ENCODE measurements around the gene CAMSAP2. TPM values are rescaled to one million over a fixed set of nuclear protein-coding genes. Genes with fewer than 3 reads are reported as not detected.
"Not testable (repeated sequence)": the region's sequence is repeated elsewhere in the genome, so short reads cannot be mapped to it uniquely, and the experiment has no call there.

The CAMSAP2 gene
- polyA plus RNA-seq, 3 donors from 2014 or later: 0.21 TPM; not detected in 2

DNA sequence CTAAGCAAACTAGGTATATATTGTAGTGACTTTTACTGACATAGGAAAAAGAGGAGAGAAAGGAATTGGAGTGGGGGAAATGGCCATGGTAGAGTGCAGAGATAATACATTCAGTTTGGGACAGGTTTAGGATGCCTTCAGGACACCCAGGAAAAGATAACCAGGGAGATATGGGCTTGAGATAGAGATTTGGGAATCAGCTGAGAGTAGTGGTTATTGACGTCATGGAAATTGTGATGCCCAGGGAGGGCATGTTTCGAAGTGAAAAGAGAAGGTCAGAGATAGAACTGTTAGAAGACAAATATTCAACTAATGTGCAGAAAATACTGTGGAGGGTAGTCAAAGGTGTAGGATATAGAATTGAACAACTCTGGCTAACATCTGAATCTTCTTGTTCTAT is 40.6 kb downstream of the CAMSAP2 start:
- Mint-ChIP-seq H3K4me1 (no peaks in the 10 kb centered on the region), H3K27ac (no peak overlapping the region), H3K27me3 (ENCODE audit: low read depth in 3 of 3) (peaks cover 2 to 3% (median 3%) of the 10 kb centered on the region in 3 donors), H3K4me3 (no peak overlapping the region), H3K36me3 (no peaks in the 10 kb centered on the region), H3K9me3 (peaks cover 0 to 2% (median 0%) of the 10 kb centered on the region in 6 donors)
- no peak for DNase-seq

DNA sequence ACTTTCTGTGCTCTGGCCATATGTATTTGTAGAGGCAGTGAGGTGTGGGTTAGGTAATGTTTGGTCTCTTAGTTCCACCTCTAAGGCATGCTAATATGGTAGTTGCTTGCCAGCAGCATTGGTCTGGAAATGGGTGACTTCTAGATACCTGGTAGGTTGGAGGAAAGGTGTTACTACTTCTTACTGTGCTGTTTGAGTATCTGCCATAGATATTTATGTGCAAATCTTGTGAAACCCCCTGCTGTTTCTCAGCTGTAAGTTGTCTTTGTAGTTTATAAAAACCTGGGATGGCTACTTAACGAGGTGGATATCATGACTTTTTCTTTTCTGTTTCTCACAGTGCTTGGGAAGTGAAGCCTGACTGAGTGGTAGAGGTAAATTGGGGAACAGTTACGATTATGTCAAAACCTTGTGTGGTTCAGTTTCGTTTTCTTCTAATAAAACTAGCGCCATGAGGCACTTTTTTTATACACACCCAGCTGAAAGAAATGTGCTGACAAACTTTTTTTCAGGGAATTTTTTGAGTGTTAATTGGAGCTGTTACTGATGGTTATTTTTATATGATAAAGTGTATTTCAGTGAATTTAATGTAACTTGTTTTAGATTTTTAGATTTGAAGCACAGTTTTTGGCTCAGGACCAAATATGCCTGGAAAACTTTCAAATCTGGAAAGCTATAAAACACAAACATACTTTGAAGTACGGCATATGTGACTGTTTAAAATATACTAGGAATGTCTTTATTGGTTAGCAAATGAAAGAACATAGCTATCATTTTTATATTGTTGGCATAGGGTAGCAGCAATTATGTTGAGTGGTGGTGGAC is 42.1 kb downstream of the CAMSAP2 start:
- peaks cover 1 to 5% (median 2%) of the 10 kb centered on the region in 3 donors for H3K27me3 Mint-ChIP-seq (ENCODE audit: low read depth in 3 of 3)
- peaks cover 0 to 2% (median 0%) of the 10 kb centered on the region in 6 donors for H3K9me3 Mint-ChIP-seq
- no peaks in the 10 kb centered on the region for H3K36me3 Mint-ChIP-seq
- no peak overlapping the region for H3K27ac Mint-ChIP-seq
- no peak for DNase-seq
- no peaks in the 10 kb centered on the region for H3K4me1 Mint-ChIP-seq
- peak overlapping the region in 1 of 5 donors; percentile 9 for H3K4me3 Mint-ChIP-seq

DNA sequence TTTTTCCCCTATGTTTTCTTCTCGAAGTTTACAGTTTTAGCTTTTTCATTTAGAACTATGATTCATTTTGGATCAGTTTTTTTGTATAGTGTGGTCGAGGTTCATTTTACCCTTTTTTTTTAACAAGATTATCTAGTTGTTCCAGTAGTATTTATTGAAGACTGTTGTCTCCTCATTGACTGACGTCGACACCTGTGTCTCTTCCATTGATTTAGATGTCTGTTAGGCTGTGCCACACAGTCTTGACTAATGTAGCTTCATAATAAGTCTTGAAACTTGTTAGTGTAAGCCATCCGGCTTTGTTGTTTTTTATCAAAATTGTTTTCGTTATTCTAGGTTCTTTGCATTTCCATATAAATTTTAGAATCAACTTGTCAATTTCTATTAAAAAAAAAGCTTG is 45.2 kb downstream of the CAMSAP2 start:
- Mint-ChIP-seq H3K36me3 (no peaks in the 10 kb centered on the region), H3K9me3 (peaks cover 0 to 2% (median 0%) of the 10 kb centered on the region in 6 donors), H3K4me1 (no peaks in the 10 kb centered on the region), H3K27ac (no peak overlapping the region), H3K27me3 (ENCODE audit: low read depth in 3 of 3) (peaks cover 1 to 10% (median 2%) of the 10 kb centered on the region in 3 donors), H3K4me3 (no peak overlapping the region)
- DNase-seq: no peak

DNA sequence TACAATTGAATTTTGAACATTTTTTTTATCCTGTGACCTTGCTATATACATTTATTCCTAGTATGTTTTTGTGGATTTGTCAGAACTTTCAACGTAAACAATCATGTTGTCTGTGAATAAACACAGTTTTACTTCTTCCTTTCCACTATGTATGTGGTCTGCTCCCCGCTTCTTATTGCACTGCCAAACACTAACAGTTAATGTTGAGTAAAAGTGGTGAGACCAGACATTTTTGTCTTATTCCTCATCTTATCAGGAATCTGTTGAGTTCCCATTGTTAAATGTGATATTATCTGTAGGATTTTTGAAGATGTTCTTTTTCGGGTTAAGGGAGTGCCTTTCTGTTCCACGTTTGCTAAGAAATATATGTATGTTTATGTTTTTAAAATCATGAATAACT is 45.9 kb downstream of the CAMSAP2 start:
- no peak for DNase-seq
- no peak overlapping the region for H3K4me3 Mint-ChIP-seq
- no peaks in the 10 kb centered on the region for H3K36me3 Mint-ChIP-seq
- H3K9me3 Mint-ChIP-seq: peaks cover 0 to 2% (median 0%) of the 10 kb centered on the region in 6 donors
- H3K27ac Mint-ChIP-seq: no peak overlapping the region
- H3K27me3 Mint-ChIP-seq (ENCODE audit: low read depth in 3 of 3): peaks cover 1 to 10% (median 2%) of the 10 kb centered on the region in 3 donors
- no peaks in the 10 kb centered on the region for H3K4me1 Mint-ChIP-seq

DNA sequence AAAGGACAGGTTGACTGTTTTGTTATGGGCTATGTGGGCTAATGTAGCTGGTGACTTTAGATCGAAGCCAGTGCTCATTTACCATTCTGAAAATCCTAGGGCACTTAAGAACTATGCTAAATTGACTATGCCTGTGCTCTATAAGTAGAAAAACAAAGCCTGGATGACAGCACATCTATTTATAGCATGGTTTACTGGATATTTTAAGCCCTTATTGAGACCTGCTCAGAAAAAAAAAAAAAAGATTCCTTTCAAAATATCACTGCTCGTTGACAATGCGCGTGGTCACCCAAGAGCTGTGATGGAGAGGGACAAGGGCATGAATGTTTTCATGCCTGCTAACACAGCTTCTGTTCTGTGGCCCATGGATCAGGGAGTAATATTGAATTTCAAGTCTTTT is 48.1 kb downstream of the CAMSAP2 start:
- DNase-seq: no peak
- Mint-ChIP-seq H3K27me3 (ENCODE audit: low read depth in 3 of 3) (peaks cover 0 to 10% (median 0%) of the 10 kb centered on the region in 3 donors), H3K36me3 (no peaks in the 10 kb centered on the region), H3K27ac (no peak overlapping the region), H3K4me1 (no peaks in the 10 kb centered on the region), H3K4me3 (no peak overlapping the region), H3K9me3 (peaks cover 0 to 2% (median 0%) of the 10 kb centered on the region in 6 donors)

DNA sequence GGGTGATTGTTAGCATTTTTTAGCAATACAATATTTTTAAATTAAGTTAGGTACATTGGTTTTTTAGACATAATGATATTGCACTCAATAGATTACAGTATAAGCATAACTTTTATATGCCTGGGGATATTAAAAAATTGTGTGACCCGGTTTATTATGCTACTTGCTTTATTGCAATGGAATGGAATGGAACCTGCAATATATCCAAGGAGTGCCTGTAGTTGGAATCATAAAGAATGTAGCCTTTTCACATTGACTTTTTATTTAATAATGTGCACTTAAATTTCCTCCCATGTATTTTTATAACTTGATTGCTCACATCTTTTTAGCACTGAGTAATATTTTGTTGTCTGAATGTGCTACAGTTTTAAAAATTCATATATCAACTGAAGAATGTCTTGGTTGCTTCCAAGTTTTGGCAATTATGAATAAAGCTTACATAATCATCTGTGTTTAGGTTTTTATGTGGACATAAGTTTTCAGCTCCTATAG is 49.2 kb downstream of the CAMSAP2 start:
- Mint-ChIP-seq H3K27me3 (ENCODE audit: low read depth in 3 of 3) (peaks cover 0 to 10% (median 0%) of the 10 kb centered on the region in 3 donors), H3K4me1 (no peaks in the 10 kb centered on the region), H3K4me3 (no peak overlapping the region), H3K36me3 (no peaks in the 10 kb centered on the region), H3K27ac (no peak overlapping the region), H3K9me3 (peaks cover 0 to 2% (median 0%) of the 10 kb centered on the region in 6 donors)
- no peak for DNase-seq

DNA sequence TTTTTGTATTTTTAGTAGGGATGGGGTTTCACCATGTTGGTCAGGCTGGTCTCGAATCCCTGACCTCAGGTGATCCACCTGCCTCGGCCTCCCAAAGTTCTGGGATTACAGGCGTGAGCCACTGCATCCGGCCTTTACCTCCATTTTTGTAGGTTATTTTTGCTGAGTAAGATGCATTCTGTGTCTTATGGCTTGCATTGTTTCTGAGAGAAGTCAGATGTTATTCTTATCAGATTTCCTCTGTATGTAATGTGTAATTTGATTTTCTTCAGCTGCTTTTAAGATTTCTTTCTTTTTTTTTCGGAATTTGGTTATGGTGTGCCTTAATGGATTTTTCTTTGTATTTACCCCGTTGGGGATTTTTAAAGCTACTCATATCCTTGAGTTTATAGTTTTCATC is 52.3 kb downstream of the CAMSAP2 start:
- H3K4me1 Mint-ChIP-seq; DNase-seq; H3K4me3 Mint-ChIP-seq; H3K27me3 Mint-ChIP-seq (ENCODE audit: low read depth in 3 of 3); H3K9me3 Mint-ChIP-seq; H3K36me3 Mint-ChIP-seq: not testable (repeated sequence)
- peak overlapping the region in 1 of 6 donors; percentile 25 for H3K27ac Mint-ChIP-seq

DNA sequence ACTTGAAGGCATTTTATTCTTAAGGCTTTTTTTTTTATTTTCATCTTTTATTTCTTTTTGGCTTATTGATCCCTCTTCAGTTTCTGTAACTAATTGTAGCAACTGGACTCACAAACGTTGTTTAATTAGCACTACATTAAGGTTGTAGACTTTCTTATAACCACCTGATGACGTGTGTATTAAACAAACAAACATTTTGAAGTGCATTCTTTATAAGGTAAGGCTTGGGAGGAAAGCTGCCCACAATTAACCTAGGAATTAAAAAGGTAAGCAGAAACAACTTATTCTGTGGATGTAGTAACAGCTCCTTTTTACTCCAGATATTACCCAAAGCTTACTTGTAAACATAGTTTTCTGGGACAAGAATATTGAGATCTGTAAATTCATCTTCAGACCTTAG is 55.0 kb downstream of the CAMSAP2 start:
- no peaks in the 10 kb centered on the region for H3K36me3 Mint-ChIP-seq
- no peaks in the 10 kb centered on the region for H3K4me1 Mint-ChIP-seq
- H3K9me3 Mint-ChIP-seq: no peaks in the 10 kb centered on the region
- DNase-seq: no peak
- no peak overlapping the region for H3K4me3 Mint-ChIP-seq
- peaks cover 0 to 2% (median 0%) of the 10 kb centered on the region in 3 donors for H3K27me3 Mint-ChIP-seq (ENCODE audit: low read depth in 3 of 3)
- H3K27ac Mint-ChIP-seq: no peak overlapping the region

DNA sequence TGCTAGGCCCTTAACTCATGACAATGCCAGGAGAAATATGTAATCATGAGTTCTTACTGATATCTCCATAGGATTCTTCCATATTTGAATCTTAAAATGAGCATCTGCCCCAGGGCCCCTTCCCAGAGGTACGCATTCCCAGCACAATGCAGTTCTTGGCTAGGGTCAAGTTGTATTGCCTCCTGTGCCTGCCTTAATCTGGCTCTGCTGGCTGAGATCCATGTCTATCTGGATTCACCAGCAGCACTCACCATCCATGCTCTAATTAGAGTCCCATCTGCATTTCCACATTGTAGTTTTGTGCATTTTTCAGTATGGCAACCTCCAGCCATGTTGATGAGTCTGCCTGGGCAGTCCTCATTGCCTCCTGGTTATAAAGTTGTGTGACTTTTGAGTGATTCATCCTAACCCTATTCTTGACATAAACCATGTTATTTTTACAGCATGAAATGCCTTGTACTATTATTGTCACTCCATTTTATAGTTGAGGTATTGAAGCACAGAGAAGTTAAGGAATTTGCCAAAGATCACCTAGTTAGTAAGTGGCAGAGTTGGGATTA is 55.9 kb downstream of the CAMSAP2 start:
- no peaks in the 10 kb centered on the region for H3K36me3 Mint-ChIP-seq
- H3K27me3 Mint-ChIP-seq (ENCODE audit: low read depth in 3 of 3): peaks cover 0 to 2% (median 0%) of the 10 kb centered on the region in 3 donors
- DNase-seq: no peak
- H3K9me3 Mint-ChIP-seq: no peaks in the 10 kb centered on the region
- no peak overlapping the region for H3K4me3 Mint-ChIP-seq
- no peaks in the 10 kb centered on the region for H3K4me1 Mint-ChIP-seq
- no peak overlapping the region for H3K27ac Mint-ChIP-seq

DNA sequence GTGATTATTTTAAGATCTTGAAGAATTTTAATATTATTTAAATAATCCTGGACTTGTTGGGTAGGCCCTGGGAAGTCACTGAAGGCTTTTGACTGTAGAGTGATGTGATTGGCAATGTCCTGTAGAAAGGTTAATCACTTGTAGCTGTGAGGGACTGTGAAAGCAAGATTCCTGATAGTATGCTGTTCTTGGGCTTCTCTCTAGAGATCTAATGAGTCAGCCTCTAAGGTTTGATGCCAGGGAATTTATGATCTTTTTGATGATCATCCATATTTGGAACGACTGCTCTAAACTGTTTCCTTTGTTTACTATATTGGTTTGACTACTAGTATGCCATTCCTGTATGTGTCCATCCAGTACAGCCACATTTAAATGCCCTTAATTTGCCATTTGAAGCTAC is 56.5 kb downstream of the CAMSAP2 start:
- Mint-ChIP-seq H3K27ac (no peak overlapping the region), H3K4me1 (no peaks in the 10 kb centered on the region), H3K4me3 (no peak overlapping the region), H3K9me3 (no peaks in the 10 kb centered on the region), H3K27me3 (ENCODE audit: low read depth in 3 of 3) (peaks cover 0 to 2% (median 0%) of the 10 kb centered on the region in 3 donors), H3K36me3 (no peaks in the 10 kb centered on the region)
- DNase-seq: no peak

DNA sequence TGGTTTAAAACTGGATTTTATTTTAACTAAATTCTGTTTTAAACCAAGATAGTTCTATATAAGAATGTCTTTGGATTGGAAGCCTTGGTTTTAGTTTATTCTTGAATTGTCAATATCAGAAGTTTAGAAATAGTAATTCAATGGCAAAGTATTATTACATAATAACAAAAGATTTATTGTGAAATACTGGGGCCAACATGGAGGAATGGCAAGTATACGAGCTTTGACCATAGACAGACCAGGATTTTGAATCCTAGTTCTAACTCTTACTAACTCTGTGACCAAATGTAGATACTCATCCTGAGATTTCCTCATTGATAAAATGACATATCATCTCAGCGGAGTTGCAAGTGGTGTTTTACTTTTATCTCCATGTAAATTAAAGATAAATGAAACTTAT is 63.3 kb downstream of the CAMSAP2 start:
- Mint-ChIP-seq H3K36me3 (no peaks in the 10 kb centered on the region), H3K4me1 (peaks cover 0 to 6% of the 10 kb centered on the region in 2 donors), H3K9me3 (no peaks in the 10 kb centered on the region), H3K4me3 (no peak overlapping the region), H3K27me3 (ENCODE audit: low read depth in 3 of 3) (peaks cover 0 to 3% (median 0%) of the 10 kb centered on the region in 3 donors), H3K27ac (no peak overlapping the region)
- DNase-seq: no peak

DNA sequence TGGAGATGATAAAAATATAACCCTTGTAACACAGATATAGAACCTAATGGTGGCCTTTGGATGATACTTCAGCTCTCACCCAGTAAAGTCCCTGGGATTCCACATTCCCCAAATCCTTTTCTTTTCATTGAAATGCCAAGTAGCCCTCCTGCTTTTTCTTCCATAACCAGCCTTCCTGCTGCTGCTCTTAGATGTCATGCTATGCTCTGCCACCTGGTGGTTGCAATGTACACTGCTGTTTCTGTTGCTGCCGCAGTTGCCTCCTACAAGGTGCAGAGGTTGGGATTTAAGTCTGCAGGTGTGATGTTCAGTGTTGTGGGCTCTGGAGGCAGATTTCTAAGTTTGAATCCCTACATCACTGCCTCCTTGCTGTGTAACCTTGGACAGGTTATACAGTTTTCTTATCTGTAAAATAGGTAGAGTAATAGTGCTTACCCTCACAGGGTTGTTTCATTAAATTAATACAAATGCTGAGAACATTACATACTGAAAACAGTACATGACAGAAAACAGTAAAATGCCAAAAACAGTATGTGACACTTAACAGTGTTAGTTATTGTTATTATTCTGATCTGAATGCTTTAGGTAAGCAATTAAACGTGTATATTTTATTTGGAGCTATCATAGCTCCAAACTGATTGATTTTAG is 64.3 kb downstream of the CAMSAP2 start:
- Mint-ChIP-seq H3K4me3 (no peak overlapping the region), H3K36me3 (no peaks in the 10 kb centered on the region), H3K27ac (no peak overlapping the region), H3K4me1 (peaks cover 0 to 6% of the 10 kb centered on the region in 2 donors), H3K27me3 (ENCODE audit: low read depth in 3 of 3) (peaks cover 0 to 3% (median 0%) of the 10 kb centered on the region in 3 donors), H3K9me3 (no peaks in the 10 kb centered on the region)
- peak; percentile 45 to 54 (median 48) for DNase-seq

DNA sequence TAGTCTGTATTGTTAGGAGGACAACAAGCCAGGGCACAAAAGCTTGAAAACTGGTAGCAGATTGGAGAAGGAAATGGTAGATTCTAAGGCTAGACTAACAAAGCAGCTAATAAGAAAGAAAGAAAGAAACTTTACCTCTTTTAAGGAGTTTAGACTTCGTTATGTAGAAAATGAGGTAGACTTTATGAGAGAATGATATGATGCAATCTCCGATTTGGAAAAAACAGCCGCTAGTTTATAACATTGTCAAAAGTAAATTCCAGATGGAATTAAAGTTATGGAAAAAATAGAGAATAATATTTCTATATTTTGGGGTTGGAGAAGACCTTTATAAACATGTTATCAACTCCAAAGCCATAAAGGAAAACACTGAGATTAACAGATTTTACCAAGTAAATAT is 67.0 kb downstream of the CAMSAP2 start:
- no peak for DNase-seq
- Mint-ChIP-seq H3K4me3 (no peak overlapping the region), H3K36me3 (peaks cover 0 to under 1% (median 0%) of the 10 kb centered on the region in 3 donors), H3K9me3 (no peaks in the 10 kb centered on the region), H3K27ac (no peak overlapping the region), H3K27me3 (ENCODE audit: low read depth in 3 of 3) (peaks cover 0 to 1% (median 1%) of the 10 kb centered on the region in 3 donors), H3K4me1 (peaks cover 0 to 6% of the 10 kb centered on the region in 2 donors)

DNA sequence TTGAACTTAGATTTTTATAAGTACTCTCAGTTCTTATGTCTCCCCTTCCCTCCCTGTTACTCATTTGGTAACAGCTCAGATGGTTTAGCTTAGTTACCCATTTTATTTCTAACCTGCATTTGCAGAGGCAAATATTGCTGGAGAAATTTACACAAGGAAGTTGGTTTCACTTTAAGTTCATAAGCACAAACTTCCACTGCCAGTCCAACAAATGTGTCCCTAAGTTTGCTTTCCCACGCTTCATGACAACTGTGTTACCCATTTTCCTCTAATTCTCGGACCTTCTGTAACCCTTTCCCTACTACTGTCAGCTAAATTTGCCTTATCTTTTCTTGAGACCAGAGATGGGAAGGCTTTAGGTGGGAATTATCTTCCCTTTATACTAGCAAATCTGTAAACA is 70.2 kb downstream of the CAMSAP2 start:
- H3K27me3 Mint-ChIP-seq (ENCODE audit: low read depth in 3 of 3): peaks cover 0 to 1% (median 0%) of the 10 kb centered on the region in 3 donors
- DNase-seq: no peak
- H3K4me1 Mint-ChIP-seq: no peaks in the 10 kb centered on the region
- H3K36me3 Mint-ChIP-seq: peaks cover 0 to 3% (median 0%) of the 10 kb centered on the region in 3 donors
- H3K4me3 Mint-ChIP-seq: no peak overlapping the region
- H3K27ac Mint-ChIP-seq: no peak overlapping the region
- H3K9me3 Mint-ChIP-seq: no peaks in the 10 kb centered on the region

Data from immature natural killer cell (primary cell).